Mesenchymal stem cell (in vitro differentiated cells and primary cell): ENCODE measurements around the gene ZKSCAN3.
"Not testable (repeated sequence)": the region's sequence is repeated elsewhere in the genome, so short reads cannot be mapped to it uniquely, and the experiment has no call there.

Source experiments
- DNase-seq: peaks from one replicate; pipeline ENCODE4 v3.0.0-alpha.2; 2013
- H2AFZ ChIP-seq: one replicate; pipeline ENCODE4 v1.6.1; 2013; ENCODE audit warnings: low read depth, mild to moderate bottlenecking, control low read depth, inconsistent platforms, low read length, moderate library complexity
- H2AK5ac ChIP-seq: 2 replicates; pipeline ENCODE4 v1.6.1; 2013; ENCODE audit warnings: low read length, moderate library complexity, mild to moderate bottlenecking, inconsistent platforms; ENCODE audit not compliant: severe bottlenecking
- H2BK120ac ChIP-seq: one replicate; pipeline ENCODE4 v1.6.1; 2013; ENCODE audit warnings: low read depth, mild to moderate bottlenecking, inconsistent platforms, low read length, moderate library complexity
- H2BK12ac ChIP-seq, 2 experiments: one replicate each; pipeline ENCODE4 v1.6.1; 2013; ENCODE audit warnings: inconsistent platforms in 2 of 2, low read length in 2 of 2, mild to moderate bottlenecking in 2 of 2, moderate library complexity in 2 of 2, control low read depth in 1 of 2
- H2BK15ac ChIP-seq: one replicate; pipeline ENCODE4 v1.6.1; 2013; ENCODE audit warnings: mild to moderate bottlenecking, low read depth, inconsistent platforms; ENCODE audit not compliant: poor library complexity, severe bottlenecking
- H2BK5ac ChIP-seq: 2 replicates; pipeline ENCODE4 v1.6.1; 2013; ENCODE audit warnings: low read depth, mild to moderate bottlenecking, low read length, control low read depth, inconsistent platforms; ENCODE audit not compliant: poor library complexity, severe bottlenecking
- H3K14ac ChIP-seq, 2 experiments: one replicate each; pipeline ENCODE4 v1.6.1; 2013; ENCODE audit warnings: inconsistent platforms in 2 of 2, low read length in 2 of 2, control low read depth in 1 of 2, mild to moderate bottlenecking in 1 of 2, moderate library complexity in 1 of 2
- H3K18ac ChIP-seq, 2 experiments: one replicate each; pipeline ENCODE4 v1.6.1; 2013; ENCODE audit warnings: inconsistent platforms in 2 of 2, low read length in 2 of 2, control low read depth in 1 of 2, low read depth in 1 of 2, mild to moderate bottlenecking in 1 of 2
- H3K23ac ChIP-seq, 2 experiments: one replicate each; pipeline ENCODE4 v1.6.1; 2013; ENCODE audit warnings: inconsistent platforms in 2 of 2, low read length in 2 of 2, mild to moderate bottlenecking in 2 of 2, moderate library complexity in 2 of 2, control low read depth in 1 of 2
- H3K27ac ChIP-seq: 2 replicates; pipeline ENCODE4 v1.5.1; 2013; ENCODE audit warnings: mild to moderate bottlenecking, moderate library complexity, low read length, control low read depth, inconsistent platforms; ENCODE audit not compliant: poor library complexity, severe bottlenecking
- H3K27me3 ChIP-seq, 2 experiments: 2 replicates each; pipeline versions ENCODE4 v1.6.1 to v1.7.0; 2013; ENCODE audit warnings: low read length in 2 of 2, mild to moderate bottlenecking in 2 of 2, moderate library complexity in 2 of 2, control low read depth in 1 of 2, inconsistent platforms in 1 of 2; ENCODE audit not compliant: control insufficient read depth in 1 of 2, insufficient read depth in 1 of 2
- H3K36me3 ChIP-seq, 2 experiments: 2 replicates each; pipeline versions ENCODE4 v1.6.1 to v1.7.0; 2013; ENCODE audit warnings: low read length in 2 of 2, control low read depth in 1 of 2, inconsistent platforms in 1 of 2, low read depth in 1 of 2, mild to moderate bottlenecking in 1 of 2; ENCODE audit not compliant: insufficient read depth in 2 of 2, control insufficient read depth in 1 of 2
- H3K4ac ChIP-seq, 2 experiments: one replicate each; pipeline ENCODE4 v1.6.1; 2013; ENCODE audit warnings: inconsistent platforms in 2 of 2, low read length in 2 of 2, mild to moderate bottlenecking in 2 of 2, moderate library complexity in 2 of 2, control low read depth in 1 of 2, low read depth in 1 of 2
- H3K4me1 ChIP-seq: 2 replicates; pipeline ENCODE4 v1.6.1; 2013; ENCODE audit warnings: low read depth, low read length, control low read depth; ENCODE audit not compliant: control insufficient read depth, insufficient read depth
- H3K4me2 ChIP-seq: 2 replicates; pipeline ENCODE4 v1.6.1; 2013; ENCODE audit warnings: low read length, mild to moderate bottlenecking, inconsistent platforms; ENCODE audit not compliant: poor library complexity, severe bottlenecking
- H3K4me3 ChIP-seq, 2 experiments: 2 replicates each; pipeline versions ENCODE4 v1.5.1 to v1.7.0; 2013; ENCODE audit warnings: low read length in 2 of 2, mild to moderate bottlenecking in 2 of 2, control low read depth in 1 of 2, low read depth in 1 of 2; ENCODE audit not compliant: insufficient read depth in 1 of 2
- H3K79me1 ChIP-seq: replicated peaks from 2 replicates; pipeline ENCODE4 v1.6.1; 2013; ENCODE audit warnings: mild to moderate bottlenecking, control low read depth, low read length, inconsistent platforms; ENCODE audit not compliant: poor library complexity, severe bottlenecking
- H3K9ac ChIP-seq: 2 replicates; pipeline ENCODE4 v1.7.0; 2013; ENCODE audit warnings: mild to moderate bottlenecking, low read length, moderate library complexity
- H3K9me3 ChIP-seq: 2 replicates; pipeline ENCODE4 v1.7.0; 2013; ENCODE audit warnings: mild to moderate bottlenecking, low read length; ENCODE audit not compliant: control insufficient read depth
- H4K8ac ChIP-seq: one replicate; pipeline ENCODE4 v1.6.1; 2013; ENCODE audit warnings: inconsistent platforms, mild to moderate bottlenecking, low read length, moderate library complexity
- H4K91ac ChIP-seq: one replicate; pipeline ENCODE4 v1.6.1; 2013; ENCODE audit warnings: mild to moderate bottlenecking, low read length, inconsistent platforms
- WGBS: methylation state at CpG from one replicate; pipeline ENCODE4 v1.1.7; 2013; ENCODE audit warnings: mixed read lengths; 5-methylcytosine and 5-hydroxymethylcytosine counted together

Gene ZKSCAN3

DNA sequence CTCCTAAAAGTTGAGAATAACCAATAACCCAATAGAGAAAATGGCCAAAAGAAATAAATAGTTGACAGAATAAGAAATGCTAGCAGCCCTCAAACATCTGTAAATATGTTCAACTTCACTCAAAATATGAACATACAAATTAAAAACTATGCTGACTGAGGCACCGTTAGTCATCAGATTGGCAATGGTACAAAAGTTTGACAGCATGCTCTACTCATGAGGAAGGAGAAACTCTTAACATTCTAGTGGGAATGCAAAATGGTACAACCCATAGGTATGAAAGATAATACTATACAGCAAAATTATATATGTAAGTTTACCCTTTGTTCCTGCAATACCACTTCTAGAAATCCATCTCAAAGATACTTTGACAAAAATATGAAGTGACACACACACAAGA, 51.4 kb downstream of the ZKSCAN3 start:
- H3K27ac ChIP-seq: no peak overlapping the region
- H4K91ac ChIP-seq: no peak overlapping the region
- H3K9ac ChIP-seq: no peak overlapping the region
- no peak overlapping the region for H2BK5ac ChIP-seq
- H3K4ac ChIP-seq: no peak overlapping the region
- no peaks in the 10 kb centered on the region for H3K9me3 ChIP-seq
- H3K18ac ChIP-seq: no peak overlapping the region
- no peak overlapping the region for H3K4me3 ChIP-seq
- peaks cover 0 to 9% of the 10 kb centered on the region in 2 experiments for H3K27me3 ChIP-seq
- DNase-seq: no peak
- no peak overlapping the region for H2AK5ac ChIP-seq
- WGBS: no CpG with 5 or more reads among the region's 1 CpG
- H3K4me1 ChIP-seq: peaks cover 6% of the 10 kb centered on the region
- no peak overlapping the region for H2AFZ ChIP-seq
- no peak overlapping the region for H4K8ac ChIP-seq
- no peak overlapping the region for H2BK120ac ChIP-seq
- H2BK15ac ChIP-seq: no peak overlapping the region
- H3K23ac ChIP-seq: no peak overlapping the region
- peaks cover 6 to 20% of the 10 kb centered on the region in 2 experiments for H3K36me3 ChIP-seq
- H3K14ac ChIP-seq: no peak overlapping the region
- H3K79me1 ChIP-seq: peaks cover 5% of the 10 kb centered on the region
- no peak overlapping the region for H3K4me2 ChIP-seq
- no peak overlapping the region for H2BK12ac ChIP-seq

DNA sequence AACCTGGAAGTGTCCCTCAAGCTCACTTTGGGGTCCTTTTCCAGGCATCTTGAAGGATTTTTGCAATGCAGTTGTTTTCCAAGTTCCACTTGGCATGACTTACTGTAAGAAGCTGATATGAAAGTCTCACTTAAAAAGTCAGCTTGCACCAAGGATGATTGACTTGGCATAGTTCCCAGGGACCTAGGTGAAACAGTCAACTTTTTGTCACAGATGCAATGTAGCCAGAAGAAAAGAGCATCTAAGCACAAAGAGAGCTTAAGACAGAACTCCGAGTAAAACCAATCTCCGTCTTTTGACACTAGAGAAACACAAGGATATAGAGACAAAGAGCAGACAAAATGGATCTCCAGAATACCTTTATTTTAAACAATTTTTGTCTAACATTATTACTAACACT, 52.5 kb downstream of the ZKSCAN3 start:
- Histone ChIP-seq H4K8ac (no peak overlapping the region), H3K23ac (no peak overlapping the region), H3K18ac (no peak overlapping the region), H2BK12ac (no peak overlapping the region), H2BK5ac (no peak overlapping the region), H2AK5ac (no peak overlapping the region), H3K4me3 (no peak overlapping the region), H2BK15ac (no peak overlapping the region), H3K9ac (no peak overlapping the region), H3K14ac (no peak overlapping the region), H3K4ac (no peak overlapping the region), H3K4me1 (peaks cover 3% of the 10 kb centered on the region), H3K9me3 (no peaks in the 10 kb centered on the region), H3K79me1 (peaks cover 5% of the 10 kb centered on the region), H2BK120ac (no peak overlapping the region), H3K27ac (no peak overlapping the region), H4K91ac (no peak overlapping the region), H3K36me3 (peaks cover 3 to 10% of the 10 kb centered on the region in 2 experiments), H3K4me2 (no peak overlapping the region), H2AFZ (no peak overlapping the region), H3K27me3 (peaks cover 0 to 10% of the 10 kb centered on the region in 2 experiments)
- DNase-seq: no peak
- WGBS: 93% methylated on average over 2 of the region's 2 CpGs

GRCh38 chr6:28403923-28404322, 54.2 kb downstream of the ZKSCAN3 start:
- not testable (repeated sequence) for H3K4me3 ChIP-seq, H2BK120ac ChIP-seq, H3K36me3 ChIP-seq, DNase-seq, H3K79me1 ChIP-seq, H2AFZ ChIP-seq, H2BK15ac ChIP-seq, H4K91ac ChIP-seq, H3K4ac ChIP-seq, H2BK12ac ChIP-seq, H2AK5ac ChIP-seq, H3K4me2 ChIP-seq, H3K23ac ChIP-seq, H3K9ac ChIP-seq, H3K27ac ChIP-seq, H4K8ac ChIP-seq, H3K18ac ChIP-seq, H2BK5ac ChIP-seq, H3K4me1 ChIP-seq, H3K14ac ChIP-seq, H3K9me3 ChIP-seq
- no CpG with 5 or more reads among the region's 5 CpGs for WGBS
- peaks cover 0 to 14% of the 10 kb centered on the region in 2 experiments for H3K27me3 ChIP-seq

DNA sequence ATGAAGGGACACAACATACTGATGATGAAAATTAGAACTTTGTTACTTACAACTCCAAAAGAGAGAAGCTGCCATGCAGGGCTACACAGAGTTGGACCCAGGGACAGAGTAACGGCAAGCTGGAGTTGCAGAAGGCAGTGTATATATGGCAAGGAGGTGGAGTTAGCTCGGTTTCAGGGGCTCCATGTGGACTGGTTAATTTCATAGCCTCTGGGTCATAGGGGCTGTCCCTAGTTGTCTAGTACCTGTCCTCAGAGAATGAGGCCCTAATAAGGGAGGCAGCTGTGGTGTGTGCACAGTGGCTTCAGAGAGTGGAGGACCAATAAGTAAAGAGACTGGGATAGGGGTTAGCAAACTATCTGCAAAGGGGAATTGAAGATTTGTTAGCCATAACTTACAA, 57.7 kb downstream of the ZKSCAN3 start:
- Histone ChIP-seq H3K4me1 (no peaks in the 10 kb centered on the region), H3K14ac (no peak overlapping the region), H2AFZ (no peak overlapping the region), H2BK15ac (no peak overlapping the region), H3K4ac (no peak overlapping the region), H3K27me3 (peaks cover 0 to 9% of the 10 kb centered on the region in 2 experiments), H3K9me3 (no peaks in the 10 kb centered on the region), H2BK12ac (no peak overlapping the region), H4K91ac (no peak overlapping the region), H2AK5ac (no peak overlapping the region), H3K23ac (peak overlapping the region in 1 of 2 experiments; percentile 5), H3K27ac (no peak overlapping the region), H3K4me2 (no peak overlapping the region), H3K36me3 (no peaks in the 10 kb centered on the region), H3K18ac (no peak overlapping the region), H2BK120ac (no peak overlapping the region), H4K8ac (no peak overlapping the region), H3K9ac (no peak overlapping the region), H3K4me3 (no peak overlapping the region), H2BK5ac (no peak overlapping the region), H3K79me1 (no peaks in the 10 kb centered on the region)
- DNase-seq: no peak
- 68% methylated on average over 2 of the region's 2 CpGs for WGBS
